Measurements from ENCODE around the gene ALPK3.

ALPK3 gene

GRCh38 chr15:84816694-84817465 lies at the start of gene ALPK3:
Gene ALPK3, plus strand, starts transcription at chr15:84817356. Its CDS starts 97 bp downstream, at chr15:84817453.
- DNase-seq = no peak

- DNase-seq = no peak
Observed at GRCh38 chr15:84772031-84772430, 45.1 kb upstream of the ALPK3 start.

- DNase-seq = no peak
Observed at GRCh38 chr15:84772467-84772866, 44.7 kb upstream of the ALPK3 start.

GRCh38 chr15:84773716-84774115 lies 43.4 kb upstream of the ALPK3 start:
- no peak for DNase-seq

- DNase-seq = no peak
Observed at GRCh38 chr15:84775867-84776449, 41.2 kb upstream of the ALPK3 start.

GRCh38 chr15:84778194-84778593 lies 39.0 kb upstream of the ALPK3 start:
- DNase-seq = no peak

- DNase-seq = no peak
Observed at GRCh38 chr15:84780492-84780891, 36.7 kb upstream of the ALPK3 start.

- DNase-seq = no peak
Observed at GRCh38 chr15:84781495-84781894, 35.7 kb upstream of the ALPK3 start.

GRCh38 chr15:84782346-84782745 lies 34.8 kb upstream of the ALPK3 start:
- DNase-seq = no peak

GRCh38 chr15:84783493-84784251 lies 33.5 kb upstream of the ALPK3 start:
- DNase-seq = no peak

GRCh38 chr15:84784262-84784661 lies 32.9 kb upstream of the ALPK3 start:
- DNase-seq = no peak

GRCh38 chr15:84785053-84785452 lies 32.1 kb upstream of the ALPK3 start:
- no peak for DNase-seq

GRCh38 chr15:84788500-84788899 lies 28.7 kb upstream of the ALPK3 start:
- no peak for DNase-seq

GRCh38 chr15:84789762-84790161 lies 27.4 kb upstream of the ALPK3 start:
- no peak for DNase-seq

- DNase-seq = no peak
Observed at GRCh38 chr15:84790676-84791075, 26.5 kb upstream of the ALPK3 start.

GRCh38 chr15:84791763-84792162 lies 25.4 kb upstream of the ALPK3 start:
- no peak for DNase-seq

- no peak for DNase-seq
Observed at GRCh38 chr15:84793431-84794161, 23.6 kb upstream of the ALPK3 start.

GRCh38 chr15:84794162-84794547 lies 23.0 kb upstream of the ALPK3 start:
- DNase-seq = no peak

- no peak for DNase-seq
Observed at GRCh38 chr15:84795186-84795585, 22.0 kb upstream of the ALPK3 start.

- DNase-seq = no peak
Observed at GRCh38 chr15:84797212-84797611, 19.9 kb upstream of the ALPK3 start.

GRCh38 chr15:84797801-84798200 lies 19.4 kb upstream of the ALPK3 start:
- no peak for DNase-seq

GRCh38 chr15:84798436-84798946 lies 18.7 kb upstream of the ALPK3 start:
- no peak for DNase-seq
